Measurements from ENCODE around the gene NAA30.

GRCh38 chr14:57391517-57392195 lies 1.3 kb downstream of the NAA30 start:
- no peak for TF ChIP-seq SIRT6 (IDR thresholded peaks at IDR 0.05; ENCODE audit: low read length)
- no peak for TF ChIP-seq TCF12 (IDR thresholded peaks at IDR 0.05; ENCODE audit: low read depth, low read length)
- TF ChIP-seq POLR2A (IDR thresholded peaks at IDR 0.05; ENCODE audit: control extremely low read depth in 1 of 2, low read depth in 2 of 2, low read length in 2 of 2), result no peak
- no peak for TF ChIP-seq GABPA (IDR thresholded peaks at IDR 0.05; ENCODE audit: borderline replicate concordance, insufficient read depth, low read length)
- TF ChIP-seq EP300 (IDR thresholded peaks at IDR 0.05; ENCODE audit: borderline replicate concordance in 1 of 2, low read depth in 2 of 2, low read length in 2 of 2), result no peak
- no peak for TF ChIP-seq CTCF (IDR thresholded peaks at IDR 0.05; ENCODE audit: control extremely low read depth in 1 of 3, insufficient read depth in 1 of 3, low read depth in 1 of 3, low read length in 3 of 3)
- no peak for TF ChIP-seq RAD21 (IDR thresholded peaks at IDR 0.05 in 1 of 2, conservative IDR thresholded peaks at IDR 0.05 in 1 of 2; ENCODE audit: low read depth in 2 of 2, low read length in 2 of 2)
- no peak for TF ChIP-seq GTF2F1 (IDR thresholded peaks at IDR 0.05; ENCODE audit: borderline replicate concordance, low read depth, low read length)
- no peak for TF ChIP-seq USF2 (IDR thresholded peaks at IDR 0.05; ENCODE audit: low read length)

All from H1 (cell line).